ENCODE measurements around the gene ABHD2. TPM values are rescaled to one million over a fixed set of nuclear protein-coding genes. Genes with fewer than 3 reads are reported as not detected.
"Not testable (repeated sequence)": the region's sequence is repeated elsewhere in the genome, so short reads cannot be mapped to it uniquely, and the experiment has no call there.

The ABHD2 gene
- total RNA-seq, 1 experiment from 2014 or later, result 148 TPM

DNA sequence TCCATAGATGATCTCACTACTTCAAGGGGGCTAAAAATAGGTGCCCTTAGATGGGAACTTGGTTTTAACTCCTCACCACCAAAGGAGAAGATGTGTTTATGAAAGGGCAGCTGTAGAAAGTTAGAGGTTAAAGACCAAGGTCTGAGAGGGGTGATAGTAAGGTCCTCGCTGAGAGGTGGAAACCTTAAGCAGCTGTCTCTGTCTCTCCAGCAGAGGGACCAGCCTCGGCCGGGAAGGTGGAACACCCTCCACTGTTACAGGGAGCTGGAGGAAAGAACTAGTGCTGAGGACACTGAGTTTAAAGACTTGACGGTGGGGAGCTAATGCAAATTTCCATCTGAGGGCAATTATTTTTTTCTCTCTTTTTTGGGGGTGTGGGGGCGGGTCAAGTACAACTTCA lies 142.0 kb downstream of the ABHD2 start:
- H3K79me2 ChIP-seq (ENCODE audit: low read depth), result no peaks in the 10 kb centered on the region
- no peaks in the 10 kb centered on the region for H3K4me1 ChIP-seq (replicated peaks; ENCODE audit: insufficient read depth)
- no peak for DNase-seq
- POLR2A ChIA-PET (ENCODE audit: unreplicated experiment), result no interaction called here
- no peak overlapping the region for H2AFZ ChIP-seq
- H3F3A ChIP-seq (ENCODE audit: insufficient read depth, low read depth), result no peaks in the 10 kb centered on the region
- no peaks in the 10 kb centered on the region for H3K36me3 ChIP-seq (ENCODE audit: low read depth)
- H3K9me2 ChIP-seq (ENCODE audit: insufficient read depth), result no peaks in the 10 kb centered on the region; the same call in 1 of the 2 replicates
- intact Hi-C loops (cut with micrococcal nuclease; ENCODE audit: unreplicated experiment), result no loop called here
- no peak overlapping the region for H3K27ac ChIP-seq
- H4K20me1 ChIP-seq (ENCODE audit: insufficient read depth), result no peaks in the 10 kb centered on the region
- H3K9me3 ChIP-seq (ENCODE audit: insufficient read depth, low read depth), result no peaks in the 10 kb centered on the region
- CTCF ChIA-PET, result no interaction called here
- H3K27me3 ChIP-seq (ENCODE audit: insufficient read depth, low read depth), result 0 out of 2 replicates have a peak, but pooled peaks cover 5% of the 10 kb centered on the region
- H3K4me2 ChIP-seq, result no peak overlapping the region
- TF ChIP-seq, protein P1, sequence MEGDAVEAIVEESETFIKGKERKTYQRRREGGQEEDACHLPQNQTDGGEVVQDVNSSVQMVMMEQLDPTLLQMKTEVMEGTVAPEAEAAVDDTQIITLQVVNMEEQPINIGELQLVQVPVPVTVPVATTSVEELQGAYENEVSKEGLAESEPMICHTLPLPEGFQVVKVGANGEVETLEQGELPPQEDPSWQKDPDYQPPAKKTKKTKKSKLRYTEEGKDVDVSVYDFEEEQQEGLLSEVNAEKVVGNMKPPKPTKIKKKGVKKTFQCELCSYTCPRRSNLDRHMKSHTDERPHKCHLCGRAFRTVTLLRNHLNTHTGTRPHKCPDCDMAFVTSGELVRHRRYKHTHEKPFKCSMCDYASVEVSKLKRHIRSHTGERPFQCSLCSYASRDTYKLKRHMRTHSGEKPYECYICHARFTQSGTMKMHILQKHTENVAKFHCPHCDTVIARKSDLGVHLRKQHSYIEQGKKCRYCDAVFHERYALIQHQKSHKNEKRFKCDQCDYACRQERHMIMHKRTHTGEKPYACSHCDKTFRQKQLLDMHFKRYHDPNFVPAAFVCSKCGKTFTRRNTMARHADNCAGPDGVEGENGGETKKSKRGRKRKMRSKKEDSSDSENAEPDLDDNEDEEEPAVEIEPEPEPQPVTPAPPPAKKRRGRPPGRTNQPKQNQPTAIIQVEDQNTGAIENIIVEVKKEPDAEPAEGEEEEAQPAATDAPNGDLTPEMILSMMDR (conservative IDR thresholded peaks at IDR 0.05), result no peak
- TF ChIP-seq EZH2 (IDR thresholded peaks at IDR 0.05; ENCODE audit: low read depth), result no peak
- no peak overlapping the region for H3K4me3 ChIP-seq
- no TSS peak for BruUV-seq (replicated peaks)

DNA sequence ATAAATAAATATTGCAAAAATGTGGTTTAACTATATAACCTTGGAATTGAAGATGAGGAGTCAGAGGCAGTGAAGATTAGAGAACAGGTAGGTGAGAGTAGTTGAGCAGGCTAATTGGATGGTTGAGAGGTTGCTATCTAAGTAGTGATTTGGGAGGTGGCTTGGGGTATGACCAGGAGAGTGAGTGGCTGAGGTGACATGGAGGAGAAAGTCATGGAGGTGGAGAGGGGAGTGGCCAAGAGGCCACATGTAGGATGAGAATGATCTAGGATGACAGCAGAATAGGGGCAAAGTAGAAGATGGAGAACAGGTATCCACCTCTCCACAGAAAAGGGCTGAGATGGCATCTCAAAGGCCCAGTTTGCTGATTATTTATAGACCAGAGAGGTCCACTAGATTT lies 143.6 kb downstream of the ABHD2 start:
- Histone ChIP-seq H3K9me3 (ENCODE audit: insufficient read depth, low read depth) (no peaks in the 10 kb centered on the region), H3K4me2 (no peak overlapping the region), H2AFZ (no peak overlapping the region), H3K9me2 (ENCODE audit: insufficient read depth) (no peaks in the 10 kb centered on the region), H3K4me1 (replicated peaks; ENCODE audit: insufficient read depth) (no peaks in the 10 kb centered on the region), H3K36me3 (ENCODE audit: low read depth) (no peaks in the 10 kb centered on the region), H3F3A (ENCODE audit: insufficient read depth, low read depth) (no peaks in the 10 kb centered on the region), H3K27ac (no peak overlapping the region), H3K79me2 (ENCODE audit: low read depth) (no peaks in the 10 kb centered on the region), H3K4me3 (no peak overlapping the region), H4K20me1 (ENCODE audit: insufficient read depth) (no peaks in the 10 kb centered on the region), H3K27me3 (ENCODE audit: insufficient read depth, low read depth) (0 out of 2 replicates have a peak, but pooled peaks cover 5% of the 10 kb centered on the region)
- POLR2A ChIA-PET (ENCODE audit: unreplicated experiment), result no interaction called here
- no peak for DNase-seq
- intact Hi-C loops (cut with micrococcal nuclease; ENCODE audit: unreplicated experiment), result no loop called here
- TF ChIP-seq EZH2 (IDR thresholded peaks at IDR 0.05; ENCODE audit: low read depth), result no peak
- TF ChIP-seq, protein P1 (conservative IDR thresholded peaks at IDR 0.05), result no peak
- CTCF ChIA-PET, result no interaction called here
- BruUV-seq (replicated peaks), result no TSS peak

DNA sequence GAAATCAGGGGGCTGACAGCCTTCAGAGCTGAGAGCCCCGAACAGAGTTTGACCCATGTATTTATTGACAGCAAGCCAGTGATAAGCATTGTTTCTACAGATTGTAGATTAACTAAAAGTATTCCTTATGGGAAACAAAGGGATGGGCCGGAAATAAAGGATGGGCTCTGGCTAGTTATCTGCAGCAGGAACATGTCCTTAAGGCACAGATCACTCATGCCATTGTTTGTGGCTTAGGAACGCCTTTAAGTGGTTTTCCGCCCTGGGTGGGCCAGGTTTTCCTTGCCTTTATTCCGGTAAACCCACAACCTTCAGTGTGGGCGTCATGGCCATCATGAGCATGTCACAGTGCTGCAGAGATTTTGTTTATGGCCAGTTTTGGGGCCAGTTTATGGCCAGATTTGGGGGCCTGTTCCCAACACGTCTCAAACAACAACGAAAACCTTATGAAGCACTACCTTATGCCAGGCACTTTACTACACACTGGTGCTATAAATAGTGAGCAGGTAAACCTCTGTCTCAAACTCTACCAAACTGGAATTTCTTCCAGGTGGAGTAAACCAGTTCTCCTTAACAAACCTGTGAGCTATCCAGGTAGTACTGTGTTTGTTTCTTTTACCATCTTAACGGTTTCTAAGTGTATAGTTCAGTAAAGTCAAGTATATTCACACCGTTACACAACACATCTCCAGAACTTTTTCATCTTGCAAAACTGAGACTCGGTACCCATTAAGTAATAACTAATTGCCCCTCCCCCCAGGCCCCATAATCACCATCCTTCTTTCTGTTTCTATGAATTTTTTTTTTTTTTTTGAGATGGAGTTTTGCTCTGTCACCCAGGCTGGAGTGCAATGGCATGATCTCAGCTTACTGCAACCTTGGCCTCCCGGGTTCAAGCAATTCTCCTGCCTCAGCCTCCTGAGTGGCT lies 151.9 kb downstream of the ABHD2 start:
- POLR2A ChIA-PET (ENCODE audit: unreplicated experiment), result not testable (repeated sequence)

More for the DNA sequence above, 151.9 kb downstream of the ABHD2 start:
- H3K4me1 ChIP-seq (replicated peaks; ENCODE audit: insufficient read depth); H3K9me3 ChIP-seq (ENCODE audit: insufficient read depth, low read depth); H2AFZ ChIP-seq; CTCF ChIA-PET; H3K4me2 ChIP-seq; BruUV-seq (replicated peaks); H3K27ac ChIP-seq; H3F3A ChIP-seq (ENCODE audit: insufficient read depth, low read depth); H3K27me3 ChIP-seq (ENCODE audit: insufficient read depth, low read depth); DNase-seq; H3K4me3 ChIP-seq; H4K20me1 ChIP-seq (ENCODE audit: insufficient read depth); H3K9me2 ChIP-seq (ENCODE audit: insufficient read depth); H3K36me3 ChIP-seq (ENCODE audit: low read depth): not testable (repeated sequence)
- peaks cover 11% of the 10 kb centered on the region for H3K79me2 ChIP-seq (ENCODE audit: low read depth)
- intact Hi-C loops (cut with micrococcal nuclease; ENCODE audit: unreplicated experiment), result loop anchor here (5.0 kb wide), 2 partner anchors 33 to 583 kb away; no protein-coding TSS in a partner anchor
